GM21367 (cell line): ENCODE results near the gene SLAMF1.
"Not testable (repeated sequence)": the region's sequence is repeated elsewhere in the genome, so short reads cannot be mapped to it uniquely, and the experiment has no call there.

Source experiments
- ATAC-seq: cut with Tn5 transposase; IDR thresholded peaks from one replicate; pipeline ENCODE4 v1.9.1; 2021; ENCODE audit not compliant: unreplicated experiment

Gene SLAMF1

GRCh38 chr1:160567858-160568682 is 78.8 kb downstream of the SLAMF1 start:
- no peak for ATAC-seq

GRCh38 chr1:160567341-160567740 is 79.5 kb downstream of the SLAMF1 start:
- no peak for ATAC-seq

- no peak for ATAC-seq
Measured at GRCh38 chr1:160565564-160565963, 81.3 kb downstream of the SLAMF1 start.

- ATAC-seq: not testable (repeated sequence)
Measured at GRCh38 chr1:160563230-160563629, 83.6 kb downstream of the SLAMF1 start.

GRCh38 chr1:160562745-160563144 is 84.1 kb downstream of the SLAMF1 start:
- not testable (repeated sequence) for ATAC-seq

GRCh38 chr1:160560806-160561205 is 86.0 kb downstream of the SLAMF1 start:
- ATAC-seq: no peak

- no peak for ATAC-seq
Measured at GRCh38 chr1:160560045-160560705, 86.7 kb downstream of the SLAMF1 start.

GRCh38 chr1:160559437-160559836 is 87.4 kb downstream of the SLAMF1 start:
- not testable (repeated sequence) for ATAC-seq

- no peak for ATAC-seq
Measured at GRCh38 chr1:160558660-160559380, 88.0 kb downstream of the SLAMF1 start.
